Measurements from ENCODE around the gene PYGB. TPM values are rescaled to one million over a fixed set of nuclear protein-coding genes. Genes with fewer than 3 reads are reported as not detected.
"Not testable (repeated sequence)": the region's sequence is repeated elsewhere in the genome, so short reads cannot be mapped to it uniquely, and the experiment has no call there.

PYGB gene
- total RNA-seq, 2 donors from 2014 or later = 231 to 261 TPM

DNA sequence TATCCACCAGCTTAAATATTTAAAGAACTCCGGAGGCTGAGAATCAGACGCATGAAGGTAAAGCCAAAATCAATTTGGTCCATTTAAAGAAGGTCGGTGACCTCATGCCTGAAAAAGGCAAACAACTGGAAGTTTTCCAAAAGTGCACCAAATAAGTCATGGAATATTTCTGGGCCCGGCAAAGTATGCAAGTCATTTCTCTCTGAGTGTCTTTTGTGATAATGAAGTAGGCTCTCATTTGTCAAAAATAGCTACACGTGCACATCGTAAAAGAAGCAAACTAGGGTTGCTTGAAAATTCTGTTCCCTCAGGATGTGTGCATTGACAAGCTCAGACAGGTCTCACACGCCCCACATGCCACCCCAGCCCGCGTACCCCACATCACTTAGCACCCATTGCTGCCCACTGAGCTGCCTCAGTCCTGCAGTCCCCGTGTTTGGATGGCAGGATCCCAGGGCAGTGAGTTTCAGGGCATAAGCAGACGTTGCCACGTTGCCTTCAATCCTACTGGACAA, 20.5 kb upstream of the PYGB start:
- DNase-seq (ENCODE audit: low spot score) = no peak
- H3K4me3 ChIP-seq = no peak overlapping the region
- H3K4me1 ChIP-seq (replicated peaks) = peaks cover 28% of the 10 kb centered on the region
- peak overlapping the region; percentile 66 to 79 for H3K27ac ChIP-seq
- TF ChIP-seq POLR2AphosphoS5 (IDR thresholded peaks at IDR 0.05) (peak; percentile 41), POLR2A (IDR thresholded peaks at IDR 0.05) (no peak)
- TF ChIP-seq, protein P1, sequence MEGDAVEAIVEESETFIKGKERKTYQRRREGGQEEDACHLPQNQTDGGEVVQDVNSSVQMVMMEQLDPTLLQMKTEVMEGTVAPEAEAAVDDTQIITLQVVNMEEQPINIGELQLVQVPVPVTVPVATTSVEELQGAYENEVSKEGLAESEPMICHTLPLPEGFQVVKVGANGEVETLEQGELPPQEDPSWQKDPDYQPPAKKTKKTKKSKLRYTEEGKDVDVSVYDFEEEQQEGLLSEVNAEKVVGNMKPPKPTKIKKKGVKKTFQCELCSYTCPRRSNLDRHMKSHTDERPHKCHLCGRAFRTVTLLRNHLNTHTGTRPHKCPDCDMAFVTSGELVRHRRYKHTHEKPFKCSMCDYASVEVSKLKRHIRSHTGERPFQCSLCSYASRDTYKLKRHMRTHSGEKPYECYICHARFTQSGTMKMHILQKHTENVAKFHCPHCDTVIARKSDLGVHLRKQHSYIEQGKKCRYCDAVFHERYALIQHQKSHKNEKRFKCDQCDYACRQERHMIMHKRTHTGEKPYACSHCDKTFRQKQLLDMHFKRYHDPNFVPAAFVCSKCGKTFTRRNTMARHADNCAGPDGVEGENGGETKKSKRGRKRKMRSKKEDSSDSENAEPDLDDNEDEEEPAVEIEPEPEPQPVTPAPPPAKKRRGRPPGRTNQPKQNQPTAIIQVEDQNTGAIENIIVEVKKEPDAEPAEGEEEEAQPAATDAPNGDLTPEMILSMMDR (IDR thresholded peaks at IDR 0.05) = no peak
- WGBS = 21% methylated on average over 12 of the region's 12 CpGs
- H3K9me3 ChIP-seq = no peaks in the 10 kb centered on the region
- intact Hi-C loops (cut with DNase I) = no loop called here
- no peaks in the 10 kb centered on the region for H3K36me3 ChIP-seq
- H3K27me3 ChIP-seq (replicated peaks; ENCODE audit: insufficient read depth) = no peaks in the 10 kb centered on the region

DNA sequence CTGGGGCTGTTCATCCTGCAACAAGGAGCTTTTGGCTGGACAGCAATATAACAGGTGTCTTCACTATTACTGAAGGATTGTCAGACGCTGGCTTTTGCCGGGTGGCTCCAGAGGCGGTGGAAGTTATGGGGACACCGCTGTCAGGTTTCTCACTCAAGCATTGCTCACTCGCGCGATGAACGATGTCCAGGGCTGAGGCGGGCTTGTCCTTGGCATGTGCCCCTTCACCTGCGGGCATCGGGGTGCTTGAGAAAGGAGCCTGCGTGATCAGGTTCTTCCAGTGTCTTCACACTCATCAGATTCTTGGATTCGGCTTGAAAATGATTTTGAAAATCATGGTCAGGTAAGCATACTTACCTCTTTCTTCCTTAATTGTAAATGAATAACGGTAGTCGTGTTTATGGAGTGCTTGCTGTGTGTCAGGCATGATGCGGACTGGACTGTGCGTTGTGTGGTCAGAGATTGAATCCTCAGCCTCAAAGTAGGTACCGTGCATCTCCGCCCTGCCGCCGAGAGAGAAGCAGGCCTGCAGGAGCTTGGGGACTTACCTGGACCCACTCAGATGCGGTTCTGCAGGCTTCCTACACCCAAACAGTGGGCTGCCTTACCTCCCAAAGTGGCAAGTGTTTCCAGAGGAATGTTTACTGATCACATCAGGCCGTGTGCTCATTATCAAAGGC, 18.3 kb upstream of the PYGB start:
- DNase-seq (ENCODE audit: low spot score) = no peak
- Histone ChIP-seq H3K36me3 (no peaks in the 10 kb centered on the region), H3K4me1 (replicated peaks) (peaks cover 39% of the 10 kb centered on the region), H3K4me3 (no peak overlapping the region), H3K9me3 (no peaks in the 10 kb centered on the region), H3K27me3 (replicated peaks; ENCODE audit: insufficient read depth) (no peaks in the 10 kb centered on the region), H3K27ac (peak overlapping the region; percentile 63 to 82)
- intact Hi-C loops (cut with DNase I) = no loop called here
- 72% methylated on average over 23 of the region's 23 CpGs for WGBS
- TF ChIP-seq POLR2A (IDR thresholded peaks at IDR 0.05) (no peak), POLR2AphosphoS5 (IDR thresholded peaks at IDR 0.05) (no peak)
- TF ChIP-seq, protein P1 (IDR thresholded peaks at IDR 0.05) = no peak

DNA sequence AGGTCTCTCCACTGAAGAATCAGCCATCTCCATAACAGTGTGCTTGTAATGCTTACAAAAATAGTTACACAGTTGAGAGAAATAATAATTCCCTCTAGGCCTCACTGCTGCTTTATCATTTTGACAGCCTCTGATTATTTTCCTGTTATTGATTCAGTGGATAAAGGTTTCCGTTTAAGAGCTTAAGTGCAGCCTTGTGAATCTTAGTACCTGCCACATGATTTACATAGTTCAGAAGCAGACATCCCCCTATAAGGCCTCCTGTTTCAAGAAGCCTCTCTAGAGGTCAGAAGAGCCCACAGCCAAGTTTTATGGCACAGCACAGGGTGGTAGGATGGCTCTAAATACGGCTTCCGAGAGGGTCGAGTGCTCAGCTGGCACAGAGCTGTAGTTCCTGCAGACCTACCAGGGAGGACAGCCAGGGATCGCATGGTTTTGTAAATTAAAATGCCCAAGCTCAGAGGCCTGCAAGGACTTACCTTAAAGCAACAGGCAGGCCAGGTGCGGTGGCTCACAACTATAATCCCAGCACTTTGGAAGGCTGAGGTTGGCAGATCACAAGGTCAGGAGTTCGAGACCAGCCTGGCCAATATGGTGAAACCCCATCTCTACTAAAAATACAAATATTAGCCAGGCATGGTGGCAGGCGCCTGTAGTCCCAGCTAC, 17.6 kb upstream of the PYGB start:
- Histone ChIP-seq H3K27ac (peak overlapping the region; percentile 63 to 82), H3K27me3 (replicated peaks; ENCODE audit: insufficient read depth) (no peaks in the 10 kb centered on the region), H3K4me3 (no peak overlapping the region), H3K4me1 (replicated peaks) (peaks cover 40% of the 10 kb centered on the region), H3K36me3 (no peaks in the 10 kb centered on the region), H3K9me3 (no peaks in the 10 kb centered on the region)
- WGBS = 46% methylated on average over 8 of the region's 8 CpGs
- DNase-seq (ENCODE audit: low spot score) = no peak
- TF ChIP-seq POLR2A (IDR thresholded peaks at IDR 0.05) (no peak), POLR2AphosphoS5 (IDR thresholded peaks at IDR 0.05) (peak; percentile 42)
- TF ChIP-seq, protein P1 (IDR thresholded peaks at IDR 0.05) = no peak
- intact Hi-C loops (cut with DNase I) = no loop called here

DNA sequence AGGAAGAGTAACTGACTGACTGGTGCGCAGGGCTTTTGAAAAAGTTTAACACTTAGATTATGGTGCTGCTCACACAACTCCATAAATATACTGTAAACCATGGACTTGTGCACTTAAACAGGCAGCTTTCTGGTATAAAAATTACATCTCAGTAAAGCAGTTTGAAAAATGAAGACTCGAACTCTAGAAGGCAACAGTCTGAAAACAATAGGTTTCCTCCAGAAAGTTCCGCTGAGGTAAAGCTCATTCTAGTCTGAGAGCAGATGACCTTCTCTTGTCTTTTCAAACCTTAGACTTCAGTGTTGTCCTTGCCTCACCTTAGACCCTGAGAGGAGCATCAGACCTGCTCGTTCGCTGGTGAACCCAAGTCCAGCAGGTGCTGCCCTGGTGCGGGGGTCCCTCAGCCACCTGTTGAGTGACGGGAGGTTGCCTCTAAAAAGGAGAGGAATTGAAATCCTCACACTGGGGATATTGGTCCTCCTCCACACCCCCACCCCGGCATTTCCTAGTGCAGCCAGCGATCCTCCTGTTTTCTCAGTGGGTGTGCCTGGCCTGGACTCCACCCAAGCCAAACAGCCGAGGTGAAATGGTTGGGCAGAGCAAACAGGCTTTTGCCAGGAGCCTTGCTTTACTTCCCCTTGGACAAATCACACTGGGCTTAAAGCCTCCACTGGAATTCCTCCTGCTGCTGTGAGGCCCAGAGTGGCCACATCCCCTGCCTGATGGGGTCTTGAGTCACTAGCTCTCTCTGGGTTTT, 14.7 kb upstream of the PYGB start:
- H3K9me3 ChIP-seq = no peaks in the 10 kb centered on the region
- H3K27ac ChIP-seq = peak overlapping the region; percentile 79 to 82
- no peaks in the 10 kb centered on the region for H3K27me3 ChIP-seq (replicated peaks; ENCODE audit: insufficient read depth)
- H3K4me1 ChIP-seq (replicated peaks) = peaks cover 16% of the 10 kb centered on the region
- no peaks in the 10 kb centered on the region for H3K36me3 ChIP-seq
- TF ChIP-seq POLR2AphosphoS5 (IDR thresholded peaks at IDR 0.05) (peak; percentile 91), POLR2A (IDR thresholded peaks at IDR 0.05) (no peak)
- peak; percentile 96 for DNase-seq (ENCODE audit: low spot score)
- 34% methylated on average over 10 of the region's 10 CpGs for WGBS
- intact Hi-C loops (cut with DNase I) = no loop called here
- H3K4me3 ChIP-seq = no peak overlapping the region

DNA sequence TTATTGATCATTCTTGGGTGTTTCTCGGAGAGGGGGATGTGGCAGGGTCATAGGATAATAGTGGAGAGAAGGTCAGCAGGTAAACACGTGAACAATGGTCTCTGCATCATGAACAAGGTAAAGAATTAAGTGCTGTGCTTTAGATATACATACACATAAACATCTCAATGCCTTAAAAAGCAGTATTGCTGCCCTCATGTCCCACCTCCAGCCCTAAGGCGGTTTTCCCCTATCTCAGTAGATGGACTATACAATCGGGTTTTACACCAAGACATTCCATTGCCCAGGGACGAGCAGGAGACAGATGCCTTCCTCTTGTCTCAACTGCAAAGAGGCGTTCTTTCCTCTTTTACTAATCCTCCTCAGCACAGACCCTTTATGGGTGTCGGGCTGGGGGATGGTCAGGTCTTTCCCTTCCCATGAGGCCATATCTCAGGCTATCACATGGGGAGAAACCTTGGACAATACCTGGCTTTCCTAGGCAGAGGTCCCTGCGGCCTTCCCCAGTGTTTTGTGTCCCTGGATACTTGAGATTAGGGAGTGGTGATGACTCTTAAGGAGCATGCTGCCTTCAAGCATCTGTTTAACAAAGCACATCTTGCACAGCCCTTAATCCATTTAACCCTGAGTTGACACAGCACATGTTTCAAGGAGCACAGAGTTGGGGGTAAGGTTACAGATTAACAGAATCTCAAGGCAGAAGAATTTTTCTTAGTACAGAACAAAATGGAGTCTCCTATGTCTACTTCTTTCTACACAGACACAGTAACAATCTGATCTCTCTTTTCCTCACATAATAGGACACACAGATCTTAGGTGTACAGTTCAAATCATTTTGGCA, 13.7 kb upstream of the PYGB start:
- H3K4me3 ChIP-seq; H3K27me3 ChIP-seq (replicated peaks; ENCODE audit: insufficient read depth); DNase-seq (ENCODE audit: low spot score); H3K9me3 ChIP-seq; intact Hi-C loops (cut with DNase I); H3K36me3 ChIP-seq: not testable (repeated sequence)
- Histone ChIP-seq H3K27ac (peak overlapping the region; percentile 79 to 82), H3K4me1 (replicated peaks) (peaks cover 16% of the 10 kb centered on the region)
- 62% methylated on average over 8 of the region's 8 CpGs for WGBS

All from prostate gland (tissue), 2 donors.